ENCODE data around the gene ACTG2.

DNA sequence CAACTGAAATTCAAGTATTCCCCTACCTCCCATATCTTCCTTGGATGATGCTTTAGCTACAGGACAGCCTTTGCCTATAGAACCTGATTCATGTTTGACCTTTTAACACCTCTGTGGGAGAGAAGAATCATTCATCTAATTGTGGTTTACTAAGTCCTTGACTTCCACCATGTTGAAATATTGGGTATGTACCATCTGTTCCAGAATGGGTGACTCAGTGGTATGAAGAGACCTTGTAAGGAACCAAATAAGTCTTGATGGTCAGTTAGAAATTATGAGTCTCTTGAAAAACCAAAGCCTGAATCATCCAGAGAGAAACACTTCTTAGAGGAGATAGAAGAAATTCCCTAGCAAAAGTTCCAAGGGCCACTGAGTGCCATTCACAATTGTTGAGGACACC is 36.6 kb upstream of the ACTG2 start:
- no peak for TF ChIP-seq POLR2A (IDR thresholded peaks at IDR 0.05)
- TF ChIP-seq, protein P1, sequence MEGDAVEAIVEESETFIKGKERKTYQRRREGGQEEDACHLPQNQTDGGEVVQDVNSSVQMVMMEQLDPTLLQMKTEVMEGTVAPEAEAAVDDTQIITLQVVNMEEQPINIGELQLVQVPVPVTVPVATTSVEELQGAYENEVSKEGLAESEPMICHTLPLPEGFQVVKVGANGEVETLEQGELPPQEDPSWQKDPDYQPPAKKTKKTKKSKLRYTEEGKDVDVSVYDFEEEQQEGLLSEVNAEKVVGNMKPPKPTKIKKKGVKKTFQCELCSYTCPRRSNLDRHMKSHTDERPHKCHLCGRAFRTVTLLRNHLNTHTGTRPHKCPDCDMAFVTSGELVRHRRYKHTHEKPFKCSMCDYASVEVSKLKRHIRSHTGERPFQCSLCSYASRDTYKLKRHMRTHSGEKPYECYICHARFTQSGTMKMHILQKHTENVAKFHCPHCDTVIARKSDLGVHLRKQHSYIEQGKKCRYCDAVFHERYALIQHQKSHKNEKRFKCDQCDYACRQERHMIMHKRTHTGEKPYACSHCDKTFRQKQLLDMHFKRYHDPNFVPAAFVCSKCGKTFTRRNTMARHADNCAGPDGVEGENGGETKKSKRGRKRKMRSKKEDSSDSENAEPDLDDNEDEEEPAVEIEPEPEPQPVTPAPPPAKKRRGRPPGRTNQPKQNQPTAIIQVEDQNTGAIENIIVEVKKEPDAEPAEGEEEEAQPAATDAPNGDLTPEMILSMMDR (IDR thresholded peaks at IDR 0.05): no peak

Measured in uterus (tissue), 2 donors.